Stomach (tissue), 9 donors: Measurements from ENCODE around the gene FNDC1. TPM values are rescaled to one million over a fixed set of nuclear protein-coding genes. Genes with fewer than 3 reads are reported as not detected.

Source experiments
- DNase-seq, 2 donors: peaks; one replicate each; pipeline versions ENCODE4 v3.0.0 to v3.0.0-alpha.2; 2013 to 2019
- H3K27ac ChIP-seq, 5 donors: fragments of 200-600 bp in 4 of 5; sonication (generic) in 4 of 5; one replicate each; pipeline ENCODE4 v1.5.1; 2013 to 2019; ENCODE audit warnings: mild to moderate bottlenecking in 1 of 5, moderate library complexity in 1 of 5
- H3K27me3 ChIP-seq, 3 donors: fragments of 200-600 bp; sonication (generic); one replicate each; pipeline ENCODE4 v1.5.1; 2017 to 2019; ENCODE audit warnings: mixed run types in 1 of 3
- H3K36me3 ChIP-seq, 4 donors: fragments of 200-600 bp; sonication (generic); 1 replicate in 3 of 4; 2 replicates in 1 of 4; pipeline ENCODE4 v1.5.1; 2016 to 2019
- H3K4me1 ChIP-seq, 4 donors: fragments of 200-600 bp; sonication (generic); one replicate each; pipeline ENCODE4 v1.5.1; 2016 to 2019
- H3K4me3 ChIP-seq, 4 donors: fragments of 200-600 bp; sonication (generic) in 3 of 4; one replicate each; pipeline ENCODE4 v1.5.1; 2016 to 2019; ENCODE audit warnings: mild to moderate bottlenecking in 1 of 4
- H3K9me3 ChIP-seq, 4 donors: fragments of 200-600 bp; sonication (generic); one replicate each; pipeline ENCODE4 v1.5.1; 2016 to 2019
- EP300 ChIP-seq: sonication (generic); formaldehyde crosslinking; IDR thresholded peaks from one replicate; pipeline ENCODE4 v1.6.1; 2017; ENCODE audit warnings: antibody characterized with exemption
- POLR2A ChIP-seq, 4 donors: fragments of 450-650 bp; IDR thresholded peaks; one replicate each; pipeline ENCODE4 v1.6.1; 2016; ENCODE audit warnings: antibody characterized with exemption in 4 of 4, control low read depth in 2 of 4, mild to moderate bottlenecking in 1 of 4, moderate library complexity in 1 of 4
- POLR2AphosphoS5 ChIP-seq, 3 donors: sonication (generic); formaldehyde crosslinking; IDR thresholded peaks; one replicate each; pipeline ENCODE4 v1.6.1; 2016; ENCODE audit warnings: antibody characterized with exemption in 3 of 3
- WGBS, 5 donors: extraction: QIAGEN DNeasy Blood & Tissue Kit in 3 of 5; methylation state at CpG; one replicate each; pipeline versions ENCODE4 v1.1.5 to v1.1.7; 2013 to 2018; 5-methylcytosine and 5-hydroxymethylcytosine counted together
- intact Hi-C: fragments of 100-400 bp; cut with DNase I; formaldehyde crosslinking; loops from one replicate; pipeline ENCODE4 v1.15.1; 2023; ENCODE audit warnings: low total_unique reads
- polyA plus RNA-seq, 3 donors: library from polyadenylated mRNA; stranded (reverse); fragments of 200-250 nt; gene quantifications; one replicate each; pipeline ENCODE4 v1.2.3, GENCODE V29; 2013
- total RNA-seq, 5 donors: library from RNA; depleted of rRNA; stranded (reverse); fragments of >200 nt; gene quantifications; one replicate each; pipeline versions ENCODE4 v1.1.0 to v1.2.3, GENCODE V29; 2014 to 2016
- TF ChIP-seq, protein P1 (sequence below), 7 experiments: fragments of 450-650 bp in 4 of 7; fragments of 200-600 bp in 3 of 7; sonication (generic) in 3 of 7; IDR thresholded peaks; one replicate each; pipeline ENCODE4 v1.5.1; 2016 to 2019; ENCODE audit warnings: antibody characterized with exemption in 7 of 7, control low read depth in 2 of 7, mild to moderate bottlenecking in 1 of 7
- donor health status: healthy with polysubstance abuse.
- donor health status: Bipolar disorder and iron deficiency.
- donor health status: healthy.

The FNDC1 gene
- total and polyA plus RNA-seq, 8 donors = 0.06 to 11.0 (median 0.43) TPM; not detected in 3

GRCh38 chr6:159203304-159204005 lies 34.3 kb downstream of the FNDC1 start:
- 61 to 79% (median 76%) methylated on average over 9 of the region's 9 CpGs for WGBS, 5 donors
- H3K27ac ChIP-seq = no peak overlapping the region
- no peak overlapping the region for H3K4me3 ChIP-seq
- no peak for DNase-seq
- H3K4me1 ChIP-seq = no peaks in the 10 kb centered on the region
- H3K27me3 ChIP-seq = no peaks in the 10 kb centered on the region
- no peaks in the 10 kb centered on the region for H3K36me3 ChIP-seq
- TF ChIP-seq POLR2A (IDR thresholded peaks at IDR 0.05) (no peak), POLR2AphosphoS5 (IDR thresholded peaks at IDR 0.05) (no peak), EP300 (no peak)
- TF ChIP-seq, protein P1, sequence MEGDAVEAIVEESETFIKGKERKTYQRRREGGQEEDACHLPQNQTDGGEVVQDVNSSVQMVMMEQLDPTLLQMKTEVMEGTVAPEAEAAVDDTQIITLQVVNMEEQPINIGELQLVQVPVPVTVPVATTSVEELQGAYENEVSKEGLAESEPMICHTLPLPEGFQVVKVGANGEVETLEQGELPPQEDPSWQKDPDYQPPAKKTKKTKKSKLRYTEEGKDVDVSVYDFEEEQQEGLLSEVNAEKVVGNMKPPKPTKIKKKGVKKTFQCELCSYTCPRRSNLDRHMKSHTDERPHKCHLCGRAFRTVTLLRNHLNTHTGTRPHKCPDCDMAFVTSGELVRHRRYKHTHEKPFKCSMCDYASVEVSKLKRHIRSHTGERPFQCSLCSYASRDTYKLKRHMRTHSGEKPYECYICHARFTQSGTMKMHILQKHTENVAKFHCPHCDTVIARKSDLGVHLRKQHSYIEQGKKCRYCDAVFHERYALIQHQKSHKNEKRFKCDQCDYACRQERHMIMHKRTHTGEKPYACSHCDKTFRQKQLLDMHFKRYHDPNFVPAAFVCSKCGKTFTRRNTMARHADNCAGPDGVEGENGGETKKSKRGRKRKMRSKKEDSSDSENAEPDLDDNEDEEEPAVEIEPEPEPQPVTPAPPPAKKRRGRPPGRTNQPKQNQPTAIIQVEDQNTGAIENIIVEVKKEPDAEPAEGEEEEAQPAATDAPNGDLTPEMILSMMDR (IDR thresholded peaks at IDR 0.05) = no peak
- no peaks in the 10 kb centered on the region for H3K9me3 ChIP-seq
- intact Hi-C loops = no loop called here

DNA sequence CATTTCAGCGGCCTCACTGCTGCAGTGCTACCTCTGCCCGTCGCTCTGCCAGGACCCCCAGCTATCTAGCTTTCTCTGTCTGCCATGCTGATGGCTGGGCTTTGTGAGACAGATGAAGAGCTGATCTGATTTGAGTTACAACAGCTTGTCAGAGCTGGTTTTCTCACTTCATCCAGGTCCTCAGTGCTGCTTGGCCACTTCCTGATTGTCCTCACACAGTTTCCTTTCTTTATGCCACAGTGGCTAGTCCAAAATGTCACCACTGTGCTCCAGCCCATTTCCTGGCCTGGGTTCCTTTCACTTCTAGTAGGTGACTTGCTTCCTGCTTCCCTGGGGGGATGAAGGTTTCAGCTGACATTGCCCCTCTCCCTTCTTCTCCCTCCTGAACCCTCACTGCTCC lies 35.4 kb downstream of the FNDC1 start:
- no peak for DNase-seq
- TF ChIP-seq POLR2AphosphoS5 (IDR thresholded peaks at IDR 0.05) = no peak
- TF ChIP-seq, protein P1 (IDR thresholded peaks at IDR 0.05) = no peak
- TF ChIP-seq EP300 = no peak
- no peak for TF ChIP-seq POLR2A (IDR thresholded peaks at IDR 0.05)

GRCh38 chr6:159212028-159212427 lies 42.8 kb downstream of the FNDC1 start:
- Histone ChIP-seq H3K27me3 (peaks cover 0 to 3% (median 0%) of the 10 kb centered on the region in 3 donors), H3K36me3 (no peaks in the 10 kb centered on the region), H3K27ac (no peak overlapping the region), H3K9me3 (no peaks in the 10 kb centered on the region), H3K4me1 (no peaks in the 10 kb centered on the region), H3K4me3 (no peak overlapping the region)
- intact Hi-C loops = no loop called here
- WGBS, 5 donors = 20 to 49% (median 40%) methylated on average over 4 of the region's 4 CpGs
- DNase-seq = peak in 1 of 2 donors; percentile 16
- TF ChIP-seq, protein P1 (IDR thresholded peaks at IDR 0.05) = no peak
- no peak for TF ChIP-seq POLR2A (IDR thresholded peaks at IDR 0.05)
- TF ChIP-seq POLR2AphosphoS5 (IDR thresholded peaks at IDR 0.05) = no peak
- TF ChIP-seq EP300 = no peak

More for the DNA sequence above, 35.4 kb downstream of the FNDC1 start:
- Histone ChIP-seq H3K4me1 (no peaks in the 10 kb centered on the region), H3K27ac (no peak overlapping the region), H3K36me3 (no peaks in the 10 kb centered on the region), H3K4me3 (no peak overlapping the region), H3K9me3 (no peaks in the 10 kb centered on the region), H3K27me3 (peaks cover 0 to 3% (median 0%) of the 10 kb centered on the region in 3 donors)
- intact Hi-C loops = no loop called here
- WGBS, 5 donors = 90 to 100% (median 99%) methylated on average over 2 to 3 of the region's 3 CpGs

GRCh38 chr6:159212525-159213280 lies 43.5 kb downstream of the FNDC1 start:
- no peaks in the 10 kb centered on the region for H3K36me3 ChIP-seq
- H3K9me3 ChIP-seq = no peaks in the 10 kb centered on the region
- WGBS, 5 donors = 87 to 97% (median 88%) methylated on average over 5 of the region's 5 CpGs
- H3K27ac ChIP-seq = no peak overlapping the region
- intact Hi-C loops = no loop called here
- DNase-seq = no peak
- no peak overlapping the region for H3K4me3 ChIP-seq
- H3K4me1 ChIP-seq = no peaks in the 10 kb centered on the region
- H3K27me3 ChIP-seq = peaks cover 0 to 3% (median 0%) of the 10 kb centered on the region in 3 donors
- TF ChIP-seq POLR2AphosphoS5 (IDR thresholded peaks at IDR 0.05) = no peak
- no peak for TF ChIP-seq EP300
- TF ChIP-seq, protein P1 (IDR thresholded peaks at IDR 0.05) = no peak
- TF ChIP-seq POLR2A (IDR thresholded peaks at IDR 0.05) = no peak
